Measurements from ENCODE around the gene NFKBIE.
"Not testable (repeated sequence)": the region's sequence is repeated elsewhere in the genome, so short reads cannot be mapped to it uniquely, and the experiment has no call there.

Gene NFKBIE

GRCh38 chr6:44232676-44233566 is 32.4 kb downstream of the NFKBIE start:
- TF ChIP-seq EZH2phosphoT487 (IDR thresholded peaks at IDR 0.05; ENCODE audit: low read depth) (no peak), CTCF (IDR thresholded peaks at IDR 0.05; ENCODE audit: low read depth, low read length) (no peak)
- peaks cover 61% of the 10 kb centered on the region for H3K36me3 ChIP-seq (replicated peaks; ENCODE audit: low read depth, low read length)
- no peak overlapping the region for H3K9ac ChIP-seq (ENCODE audit: low read length)
- H3K4me3 ChIP-seq (ENCODE audit: low read length) = no peak overlapping the region
- H2AFZ ChIP-seq (ENCODE audit: low read depth, low read length) = no peak overlapping the region
- H3K27ac ChIP-seq (ENCODE audit: low read length) = no peak overlapping the region
- H3K79me2 ChIP-seq (ENCODE audit: low read length) = peaks cover 8% of the 10 kb centered on the region
- H3K27me3 ChIP-seq (ENCODE audit: low read depth, low read length) = no peaks in the 10 kb centered on the region
- peaks cover 8% of the 10 kb centered on the region for H3K4me1 ChIP-seq (ENCODE audit: low read length)
- no peak overlapping the region for H3K4me2 ChIP-seq (ENCODE audit: low read length)
- no peaks in the 10 kb centered on the region for H3K9me3 ChIP-seq (ENCODE audit: insufficient read depth, low read length)
- peaks cover 15% of the 10 kb centered on the region for H4K20me1 ChIP-seq (ENCODE audit: insufficient read depth, low read length)

- not testable (repeated sequence) for H2AFZ ChIP-seq (ENCODE audit: low read depth, low read length); H3K4me3 ChIP-seq (ENCODE audit: low read length); H3K27me3 ChIP-seq (ENCODE audit: low read depth, low read length); H3K9me3 ChIP-seq (ENCODE audit: insufficient read depth, low read length); H3K9ac ChIP-seq (ENCODE audit: low read length); H3K27ac ChIP-seq (ENCODE audit: low read length); H3K4me2 ChIP-seq (ENCODE audit: low read length); H3K4me1 ChIP-seq (ENCODE audit: low read length)
- peaks cover 30% of the 10 kb centered on the region for H4K20me1 ChIP-seq (ENCODE audit: insufficient read depth, low read length)
- peaks cover 73% of the 10 kb centered on the region for H3K36me3 ChIP-seq (replicated peaks; ENCODE audit: low read depth, low read length)
- peaks cover 23% of the 10 kb centered on the region for H3K79me2 ChIP-seq (ENCODE audit: low read length)
Measured at GRCh38 chr6:44231426-44231825, 33.9 kb downstream of the NFKBIE start.

GRCh38 chr6:44230034-44230675 is 35.2 kb downstream of the NFKBIE start:
- peaks cover 14% of the 10 kb centered on the region for H3K4me1 ChIP-seq (ENCODE audit: low read length)
- H3K36me3 ChIP-seq (replicated peaks; ENCODE audit: low read depth, low read length) = peaks cover 70% of the 10 kb centered on the region
- H3K4me2 ChIP-seq (ENCODE audit: low read length) = no peak overlapping the region
- no peak overlapping the region for H3K9ac ChIP-seq (ENCODE audit: low read length)
- peaks cover 39% of the 10 kb centered on the region for H4K20me1 ChIP-seq (ENCODE audit: insufficient read depth, low read length)
- H3K27ac ChIP-seq (ENCODE audit: low read length) = no peak overlapping the region
- no peak overlapping the region for H3K4me3 ChIP-seq (ENCODE audit: low read length)
- H3K79me2 ChIP-seq (ENCODE audit: low read length) = peaks cover 36% of the 10 kb centered on the region
- H2AFZ ChIP-seq (ENCODE audit: low read depth, low read length) = no peak overlapping the region
- no peaks in the 10 kb centered on the region for H3K27me3 ChIP-seq (ENCODE audit: low read depth, low read length)
- TF ChIP-seq EZH2phosphoT487 (IDR thresholded peaks at IDR 0.05; ENCODE audit: low read depth) (no peak), CTCF (IDR thresholded peaks at IDR 0.05; ENCODE audit: low read depth, low read length) (no peak)
- H3K9me3 ChIP-seq (ENCODE audit: insufficient read depth, low read length) = no peaks in the 10 kb centered on the region

GRCh38 chr6:44229376-44230033 is 35.8 kb downstream of the NFKBIE start:
- H4K20me1 ChIP-seq (ENCODE audit: insufficient read depth, low read length) = peaks cover 45% of the 10 kb centered on the region
- no peak overlapping the region for H3K4me3 ChIP-seq (ENCODE audit: low read length)
- peaks cover 65% of the 10 kb centered on the region for H3K36me3 ChIP-seq (replicated peaks; ENCODE audit: low read depth, low read length)
- H2AFZ ChIP-seq (ENCODE audit: low read depth, low read length) = no peak overlapping the region
- H3K27ac ChIP-seq (ENCODE audit: low read length) = no peak overlapping the region
- TF ChIP-seq EZH2phosphoT487 (IDR thresholded peaks at IDR 0.05; ENCODE audit: low read depth) (no peak), CTCF (IDR thresholded peaks at IDR 0.05; ENCODE audit: low read depth, low read length) (no peak)
- no peaks in the 10 kb centered on the region for H3K27me3 ChIP-seq (ENCODE audit: low read depth, low read length)
- no peaks in the 10 kb centered on the region for H3K9me3 ChIP-seq (ENCODE audit: insufficient read depth, low read length)
- no peak overlapping the region for H3K4me2 ChIP-seq (ENCODE audit: low read length)
- H3K9ac ChIP-seq (ENCODE audit: low read length) = no peak overlapping the region
- peaks cover 43% of the 10 kb centered on the region for H3K79me2 ChIP-seq (ENCODE audit: low read length)
- H3K4me1 ChIP-seq (ENCODE audit: low read length) = peaks cover 20% of the 10 kb centered on the region
